ENCODE data around the gene TBC1D13.
"Not testable (repeated sequence)": the region's sequence is repeated elsewhere in the genome, so short reads cannot be mapped to it uniquely, and the experiment has no call there.

The TBC1D13 gene

GRCh38 chr9:128787659-128788058 lies 606 bp downstream of the TBC1D13 start:
- DNase-seq, result no peak

GRCh38 chr9:128788445-128788844 lies 1.4 kb downstream of the TBC1D13 start:
- DNase-seq, result no peak

DNA sequence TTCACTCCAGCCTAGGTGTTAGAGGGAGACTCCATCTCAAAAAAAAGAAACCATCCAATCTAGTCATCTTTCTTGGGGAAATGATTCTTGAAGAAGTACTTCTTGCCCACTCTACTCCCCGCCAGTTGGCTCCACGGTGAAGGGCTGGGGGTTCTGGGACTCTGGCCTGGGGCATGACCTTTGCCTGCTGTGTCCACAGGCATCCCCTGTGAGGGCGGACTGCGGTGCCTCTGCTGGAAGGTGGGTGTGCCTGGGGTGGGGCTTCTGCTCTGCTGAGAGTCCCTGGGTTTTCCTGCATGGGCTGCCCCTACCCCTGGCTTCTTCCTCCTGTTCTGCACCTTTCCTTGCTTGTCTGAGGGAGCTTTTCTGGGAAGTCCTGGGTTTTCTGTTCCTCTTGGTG lies 3.5 kb downstream of the TBC1D13 start:
- no peak for DNase-seq

DNA sequence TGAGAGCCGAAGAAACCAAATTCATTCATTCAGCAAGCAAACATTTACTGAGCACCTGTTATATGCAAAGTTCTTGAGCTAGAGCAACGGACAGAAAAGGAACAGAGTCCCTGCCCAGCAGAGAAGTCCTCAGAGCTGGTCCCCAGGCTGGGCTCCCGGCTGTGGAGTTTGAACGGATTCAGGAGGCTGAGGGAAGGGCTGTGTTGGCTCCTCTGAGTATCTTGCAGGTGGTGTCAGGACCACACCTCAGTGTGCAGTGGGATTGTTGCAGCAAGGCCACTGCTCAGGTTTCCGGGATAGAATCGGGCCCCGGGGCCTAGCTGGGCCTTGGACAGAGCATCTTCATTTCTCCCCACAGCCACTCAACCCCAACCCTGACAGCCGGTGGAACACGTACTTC lies 5.1 kb downstream of the TBC1D13 start:
- no peak for DNase-seq

DNA sequence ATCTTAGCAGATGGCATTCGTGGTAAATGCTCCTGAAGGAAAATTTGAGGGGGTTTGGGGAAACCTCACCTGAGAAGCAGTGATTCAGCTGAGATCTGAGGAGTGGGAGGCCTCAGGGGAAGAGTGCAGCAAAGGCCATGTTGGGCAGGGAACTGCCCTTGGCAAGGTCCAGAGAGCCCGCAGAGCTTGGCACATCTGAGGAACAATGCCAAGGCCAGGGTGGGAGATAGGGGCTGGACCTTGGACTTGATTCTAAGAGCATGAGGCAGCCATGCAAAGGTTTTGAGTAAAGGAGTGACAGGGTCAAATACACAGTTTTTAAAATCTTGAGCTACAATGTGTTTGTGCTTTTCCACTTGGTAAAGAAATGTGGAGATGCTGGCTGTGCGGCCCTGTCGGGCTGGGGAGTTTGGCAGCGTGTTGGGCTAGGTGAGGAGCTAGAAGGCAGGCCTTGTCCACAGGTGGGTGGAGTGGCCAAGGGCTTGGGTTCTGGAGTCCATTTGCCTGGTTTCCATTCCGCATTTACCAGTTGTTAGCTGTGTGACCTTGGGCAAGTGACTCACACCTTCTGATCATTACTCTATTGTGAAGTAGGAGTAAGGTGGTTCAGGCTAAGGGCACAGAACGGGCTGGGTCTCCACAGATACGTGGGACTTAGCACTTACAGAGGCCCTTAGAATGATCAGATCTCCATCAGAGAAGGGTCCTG lies 6.1 kb downstream of the TBC1D13 start:
- no peak for DNase-seq

GRCh38 chr9:128794961-128795360 lies 7.9 kb downstream of the TBC1D13 start:
- not testable (repeated sequence) for DNase-seq

- no peak for DNase-seq
Observed at GRCh38 chr9:128798896-128799295, 11.8 kb downstream of the TBC1D13 start.

DNA sequence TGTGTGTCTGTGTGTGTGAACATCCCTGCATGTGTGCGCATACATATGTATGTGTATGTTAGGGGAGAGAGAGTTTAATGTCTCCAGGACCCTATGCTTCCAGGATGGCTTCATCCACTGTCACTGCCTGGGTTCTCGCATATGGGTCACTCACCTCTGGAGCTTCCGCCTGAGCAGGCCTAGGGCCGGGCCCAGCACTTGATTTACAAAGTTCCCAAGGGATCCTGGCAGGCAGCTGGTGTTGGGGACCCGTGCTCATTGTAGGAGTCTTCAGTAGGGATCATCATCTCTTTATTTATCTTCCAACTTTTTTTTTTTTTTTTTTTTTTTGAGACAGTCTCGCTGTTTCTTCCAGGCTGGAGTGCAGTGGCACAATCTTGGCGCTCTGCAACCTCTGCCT lies 13.0 kb downstream of the TBC1D13 start:
- no peak for DNase-seq

DNA sequence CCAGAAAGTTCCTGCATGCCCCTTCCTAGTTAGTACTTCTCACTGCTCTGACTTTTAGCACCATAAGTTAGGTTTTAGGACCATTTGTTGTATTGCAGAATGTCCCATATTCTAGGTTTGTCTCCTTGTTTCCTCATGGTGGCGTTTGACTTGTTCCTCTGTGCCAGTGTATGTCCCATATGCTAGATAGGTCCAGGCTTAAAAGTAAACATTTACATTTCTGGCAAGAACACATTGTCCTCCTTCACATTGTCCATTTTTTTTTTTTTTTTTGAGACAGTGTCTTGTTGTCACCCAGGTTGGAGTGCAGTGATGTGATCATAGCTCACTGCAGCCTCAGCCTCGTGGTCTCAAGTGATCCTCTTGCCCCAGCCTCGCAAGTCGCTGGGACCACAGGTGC lies 15.4 kb downstream of the TBC1D13 start:
- DNase-seq, result no peak

DNA sequence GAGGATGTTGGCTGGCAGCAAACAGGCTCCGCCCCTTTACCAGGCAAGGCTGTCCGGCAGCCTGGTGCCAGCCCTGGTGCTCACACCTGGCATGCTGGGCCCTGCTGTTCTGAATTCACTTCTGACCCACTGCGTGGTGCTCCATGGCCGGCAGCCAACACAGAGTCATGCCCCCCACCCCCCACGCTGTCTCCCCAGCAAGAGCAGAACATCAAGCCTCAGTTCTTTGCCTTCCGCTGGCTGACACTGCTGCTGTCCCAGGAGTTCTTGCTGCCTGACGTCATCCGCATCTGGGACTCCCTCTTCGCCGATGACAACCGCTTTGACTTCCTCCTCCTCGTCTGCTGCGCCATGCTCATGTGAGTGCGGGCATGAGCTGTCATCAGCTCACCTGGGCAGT lies 18.6 kb downstream of the TBC1D13 start:
- no peak for DNase-seq

- no peak for DNase-seq
Observed at GRCh38 chr9:128807827-128808226, 20.8 kb downstream of the TBC1D13 start.

DNA sequence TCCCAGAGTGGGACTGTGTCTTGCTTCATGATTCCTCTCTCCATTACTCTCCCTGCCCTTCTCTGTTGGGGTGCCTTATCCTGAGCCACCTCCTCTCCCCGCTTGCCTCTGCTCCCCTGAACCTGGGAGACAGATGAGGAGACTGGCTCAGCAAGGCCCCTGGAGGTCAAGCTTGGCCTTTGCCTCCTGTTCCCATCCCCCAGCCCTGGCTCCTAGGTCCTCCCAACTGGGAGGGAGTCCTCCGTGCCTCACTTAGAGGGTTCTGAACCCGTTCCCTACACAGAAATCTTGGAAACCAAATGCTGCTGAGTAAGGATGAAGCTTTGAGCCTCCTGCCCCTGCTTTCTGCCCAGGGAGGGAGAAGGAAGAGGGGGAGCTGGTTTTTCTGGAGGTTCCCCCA lies 21.5 kb downstream of the TBC1D13 start:
- DNase-seq, result no peak

DNA sequence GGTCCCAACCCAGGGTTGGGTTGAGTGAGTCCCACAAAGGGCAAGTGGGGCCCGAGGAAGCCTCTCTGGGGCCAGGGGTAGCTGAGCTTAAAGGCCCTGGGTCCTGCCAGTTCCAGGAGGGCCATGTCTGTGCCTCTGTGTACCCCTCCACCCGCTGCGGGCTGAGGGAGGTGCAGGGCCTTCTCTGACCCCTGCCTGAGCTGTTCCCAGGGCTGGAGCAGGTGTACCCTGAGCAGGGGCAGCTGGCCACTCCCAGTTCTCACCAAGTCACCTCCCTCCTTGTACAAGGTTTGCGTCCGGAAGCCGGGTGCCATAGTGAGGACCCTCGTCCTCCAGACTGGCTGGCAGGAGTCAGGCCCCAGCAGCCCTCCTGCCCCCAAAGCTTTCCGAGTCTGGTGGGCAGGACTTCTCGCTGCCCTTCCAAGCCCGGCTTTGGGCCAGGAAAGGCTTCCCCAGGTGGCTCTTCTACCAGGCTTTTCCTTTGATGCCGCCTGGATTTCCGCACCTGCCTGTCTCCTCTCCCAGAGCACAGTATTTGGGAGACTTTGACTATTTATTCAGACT lies 22.1 kb downstream of the TBC1D13 start:
- no peak for DNase-seq

GRCh38 chr9:128809831-128810230 lies 22.8 kb downstream of the TBC1D13 start:
- no peak for DNase-seq

- DNase-seq, result no peak
Observed at GRCh38 chr9:128810873-128811272, 23.8 kb downstream of the TBC1D13 start.

DNA sequence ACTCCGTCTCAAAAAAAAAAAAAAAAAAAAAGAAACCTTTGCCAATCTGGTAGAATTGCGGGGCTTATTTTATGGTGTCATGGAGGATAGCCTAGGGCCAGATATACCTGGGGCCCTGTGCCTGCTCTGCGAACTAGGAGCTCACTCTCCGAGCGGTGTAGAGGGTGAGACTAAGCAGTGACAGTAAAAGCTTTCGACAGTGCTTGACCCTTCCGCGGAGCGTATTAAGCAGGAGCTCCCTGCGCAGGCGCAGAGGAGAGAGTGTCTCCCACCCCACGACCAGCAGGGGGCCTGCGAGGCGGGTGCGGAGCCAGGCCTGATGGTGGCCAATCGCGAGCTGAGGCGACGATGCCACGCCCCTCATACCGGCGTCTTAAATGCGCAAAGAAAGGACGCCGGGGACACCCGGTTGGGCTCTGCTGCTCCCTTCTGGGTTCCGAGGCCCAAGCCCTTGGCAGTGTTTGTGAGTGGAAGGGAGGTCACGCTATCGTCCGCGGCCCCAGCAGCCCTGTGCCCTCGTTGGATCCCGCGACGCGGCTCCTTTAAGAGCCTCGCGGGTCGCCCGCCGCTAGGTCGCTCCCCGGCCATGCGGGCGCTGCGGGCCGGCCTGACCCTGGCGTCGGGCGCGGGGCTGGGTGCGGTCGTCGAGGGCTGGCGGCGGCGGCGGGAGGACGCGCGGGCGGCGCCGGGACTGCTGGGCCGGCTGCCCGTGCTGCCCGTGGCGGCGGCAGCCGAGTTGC lies 31.2 kb downstream of the TBC1D13 start, which contains the start of gene ENDOG:
Gene ENDOG (plus strand): TSS at position 402 of the 740 bp plus-strand sequence. CDS start 185 bp downstream, at position 587.
- peak; percentile 84 to 88 for DNase-seq

GRCh38 chr9:128818839-128819715 lies 32.0 kb downstream of the TBC1D13 start:
- no peak for DNase-seq

DNA sequence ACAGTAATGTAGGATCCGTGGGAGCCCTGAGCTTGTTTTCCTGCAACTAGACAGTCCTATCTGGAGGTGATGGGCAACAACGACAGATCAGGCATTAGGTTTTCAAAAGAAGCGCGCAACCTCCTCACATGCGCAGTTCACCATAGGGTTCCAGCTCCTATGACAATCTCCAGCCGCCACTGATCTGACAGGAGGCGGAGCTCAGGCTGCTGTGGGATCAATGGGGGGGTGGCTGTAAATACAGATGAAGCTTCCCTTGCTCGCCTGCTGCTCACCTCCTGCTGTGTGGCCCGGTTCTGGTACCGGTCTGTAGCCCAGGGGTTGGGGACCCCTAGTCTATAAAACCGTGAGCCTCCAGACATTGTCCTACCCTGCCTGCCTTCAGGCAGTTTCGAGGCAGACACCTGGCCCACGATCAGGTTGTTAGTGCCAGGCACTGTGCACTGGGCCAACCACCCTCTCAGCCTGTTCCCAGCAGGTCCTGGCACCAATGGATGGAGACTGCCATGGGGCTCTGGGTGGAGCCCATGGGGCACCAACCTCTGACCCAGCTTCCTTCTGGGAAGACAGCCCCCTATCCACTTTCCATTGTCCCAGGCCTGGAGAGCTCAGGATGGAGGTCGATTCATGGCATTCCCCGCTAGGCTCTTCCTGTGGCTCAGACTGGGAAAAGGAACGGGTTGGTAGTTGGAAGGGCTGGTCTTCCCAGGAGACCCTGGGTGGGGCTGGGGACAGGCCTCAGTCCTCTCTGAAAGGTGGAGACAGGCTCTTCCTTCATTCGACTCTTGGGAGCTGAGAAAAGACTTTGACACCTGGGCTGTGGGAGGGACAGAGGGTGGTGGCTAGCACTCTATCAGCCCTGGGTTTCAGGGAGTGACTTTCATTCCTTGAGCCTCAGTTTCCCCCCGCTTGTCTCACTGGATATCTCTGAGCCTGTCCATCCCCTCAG lies 32.9 kb downstream of the TBC1D13 start:
- DNase-seq, result no peak

DNA sequence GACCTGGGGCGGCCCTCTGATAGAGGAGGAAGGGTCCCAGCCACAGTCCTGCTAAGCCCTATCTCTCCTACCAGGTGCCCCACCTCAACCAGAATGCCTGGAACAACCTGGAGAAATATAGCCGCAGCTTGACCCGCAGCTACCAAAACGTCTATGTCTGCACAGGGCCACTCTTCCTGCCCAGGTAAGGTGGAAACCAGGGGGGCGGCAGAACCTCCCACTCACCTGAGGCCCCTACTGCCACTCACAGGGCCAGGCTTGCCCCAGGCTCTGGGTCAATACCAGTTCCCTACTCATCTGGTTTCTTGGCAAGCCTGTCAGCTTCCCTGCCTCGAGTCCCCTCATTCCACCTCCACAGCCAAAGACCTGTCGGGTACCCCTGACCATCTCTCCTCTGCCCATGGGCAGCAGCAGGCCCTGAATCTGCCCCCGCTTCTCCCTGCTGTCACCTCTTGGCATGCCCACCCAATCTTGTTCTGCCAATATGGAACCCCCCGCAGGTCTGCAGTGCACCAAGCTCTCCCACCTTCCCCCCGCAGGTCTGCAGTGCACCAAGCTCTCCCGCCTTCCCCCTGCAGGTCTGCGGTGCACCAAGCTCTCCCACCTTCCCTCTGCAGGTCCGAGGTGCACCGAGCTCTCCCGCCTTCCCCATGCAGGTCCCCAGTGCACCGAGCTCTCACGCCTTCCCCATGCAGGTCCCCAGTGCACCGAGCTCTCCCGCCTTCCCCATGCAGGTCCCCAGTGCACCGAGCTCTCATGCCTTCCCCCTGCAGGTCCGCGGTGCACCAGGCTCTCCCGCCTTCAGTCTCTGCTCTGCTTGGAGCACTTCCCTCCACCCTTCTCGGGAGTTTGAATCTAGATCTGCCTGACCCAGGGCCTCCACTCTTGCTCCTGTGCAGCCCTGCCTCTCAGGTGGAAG lies 33.9 kb downstream of the TBC1D13 start:
- no peak for DNase-seq

DNA sequence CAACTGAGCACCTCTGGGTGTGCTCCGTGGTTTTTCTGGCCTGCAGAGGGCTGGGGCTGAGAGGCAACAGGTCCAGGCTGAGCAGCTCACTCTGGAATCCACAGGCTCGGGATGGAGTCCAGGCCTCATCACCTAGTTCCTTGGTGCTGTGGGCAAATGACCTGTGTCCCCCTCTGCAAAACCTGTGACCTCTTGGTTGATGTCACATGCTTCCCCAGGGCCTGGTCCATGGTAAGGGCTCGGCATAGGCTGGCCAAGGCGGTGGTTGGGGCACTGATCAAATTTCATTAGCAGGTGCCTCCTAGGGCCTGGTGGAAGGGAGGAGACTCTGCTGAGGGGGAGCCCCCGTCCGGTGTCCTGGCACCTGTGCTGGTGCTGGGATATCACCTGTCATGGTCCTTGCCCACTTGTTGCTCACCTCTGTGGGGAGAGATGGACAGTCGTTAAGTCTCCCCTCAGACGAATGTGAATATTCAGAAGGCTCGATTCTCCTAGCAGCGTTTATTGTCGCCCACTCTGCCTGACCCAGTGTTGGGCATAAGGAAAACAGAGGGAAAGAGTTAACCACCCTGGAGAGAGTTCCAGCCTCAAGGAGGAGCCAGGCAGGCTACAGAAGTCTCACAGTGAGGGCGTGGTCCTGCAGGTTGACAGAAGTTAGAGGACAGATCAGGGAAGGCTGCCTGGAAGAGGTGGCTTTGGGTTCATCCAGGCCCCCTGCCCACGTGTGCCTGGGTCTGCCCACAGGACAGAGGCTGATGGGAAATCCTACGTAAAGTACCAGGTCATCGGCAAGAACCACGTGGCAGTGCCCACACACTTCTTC lies 34.7 kb downstream of the TBC1D13 start:
- no peak for DNase-seq

Measured in bone marrow (tissue), 2 donors.